ENCODE measurements around the gene FADS6. TPM values are rescaled to one million over a fixed set of nuclear protein-coding genes. Genes with fewer than 3 reads are reported as not detected.

FADS6 gene
- total and polyA plus RNA-seq, 2 of the 13 experiments (the other 11 are each of a cell fraction or from before 2014, with no cell fraction given) = 0.11 TPM

GRCh38 chr17:74923538-74924249 lies 30.3 kb upstream of the FADS6 start (continued):
- TF ChIP-seq NFAT5 (CRISPR knock-in tag; IDR thresholded peaks at IDR 0.05) (no peak), USF2 (IDR thresholded peaks at IDR 0.05; ENCODE audit: low read depth, low read length) (no peak), USF2 (CRISPR knock-in tag; IDR thresholded peaks at IDR 0.05; ENCODE audit: borderline replicate concordance) (no peak), ZNF543 (CRISPR knock-in tag; IDR thresholded peaks at IDR 0.05) (no peak), ZSCAN9 (CRISPR knock-in tag; IDR thresholded peaks at IDR 0.05; ENCODE audit: borderline replicate concordance) (0 out of 2 replicates have a peak, but pooled peaks have one; percentile 36), ZBTB43 (CRISPR knock-in tag; conservative IDR thresholded peaks at IDR 0.05) (0 out of 2 replicates have a peak, but pooled peaks have one; percentile 36), FLYWCH1 (CRISPR knock-in tag; IDR thresholded peaks at IDR 0.05) (no peak), ZNF180 (CRISPR knock-in tag; IDR thresholded peaks at IDR 0.05; ENCODE audit: borderline replicate concordance, low read depth) (no peak), ZNF816 (CRISPR knock-in tag; IDR thresholded peaks at IDR 0.05; ENCODE audit: borderline replicate concordance) (no peak), ZNF619 (CRISPR knock-in tag; IDR thresholded peaks at IDR 0.05) (no peak), ZSCAN21 (CRISPR knock-in tag; IDR thresholded peaks at IDR 0.05; ENCODE audit: borderline replicate concordance) (peak; percentile 83; the same call in 1 of the 2 replicates), REPIN1 (CRISPR knock-in tag; IDR thresholded peaks at IDR 0.05; ENCODE audit: borderline replicate concordance, low read depth) (peak; percentile 78; the same call in 1 of the 2 replicates), ZNF782 (CRISPR knock-in tag; IDR thresholded peaks at IDR 0.05; ENCODE audit: borderline replicate concordance) (no peak), ZKSCAN1 (IDR thresholded peaks at IDR 0.05; ENCODE audit: low read length) (no peak), SMAD3 (CRISPR knock-in tag; IDR thresholded peaks at IDR 0.05) (no peak), ZBTB37 (CRISPR knock-in tag; IDR thresholded peaks at IDR 0.05) (no peak), ATF1 (CRISPR knock-in tag; IDR thresholded peaks at IDR 0.05) (no peak), ZFYVE20 (CRISPR knock-in tag; IDR thresholded peaks at IDR 0.05; ENCODE audit: borderline replicate concordance, low read depth) (no peak)
